GM18951 (cell line): ENCODE data around the gene TAS1R2.

Experiments
- POLR2A ChIP-seq: IDR thresholded peaks from 4 replicates; pipeline ENCODE4 v1.6.1; 2011; ENCODE audit warnings: mild to moderate bottlenecking; ENCODE audit not compliant: insufficient read length, insufficient read depth; ENCODE audit errors: extremely low read depth
- in situ Hi-C: fragments of 300-500 bp; cut with MboI; formaldehyde crosslinking; loops from one replicate; pipeline ENCODE4 v1.12.0; 2022; ENCODE audit warnings: low sequenced_read_pairs, mixed read lengths, inconsistent platforms; ENCODE audit not compliant: unreplicated experiment

The TAS1R2 gene

GRCh38 chr1:18881164-18881563, 21.7 kb upstream of the TAS1R2 start:
- in situ Hi-C loops = no loop called here
- no peak for TF ChIP-seq POLR2A

- in situ Hi-C loops = no loop called here
- no peak for TF ChIP-seq POLR2A
Measured at GRCh38 chr1:18880585-18880984, 21.1 kb upstream of the TAS1R2 start.

GRCh38 chr1:18879791-18880309, 20.4 kb upstream of the TAS1R2 start:
- in situ Hi-C loops = no loop called here
- TF ChIP-seq POLR2A = no peak

DNA sequence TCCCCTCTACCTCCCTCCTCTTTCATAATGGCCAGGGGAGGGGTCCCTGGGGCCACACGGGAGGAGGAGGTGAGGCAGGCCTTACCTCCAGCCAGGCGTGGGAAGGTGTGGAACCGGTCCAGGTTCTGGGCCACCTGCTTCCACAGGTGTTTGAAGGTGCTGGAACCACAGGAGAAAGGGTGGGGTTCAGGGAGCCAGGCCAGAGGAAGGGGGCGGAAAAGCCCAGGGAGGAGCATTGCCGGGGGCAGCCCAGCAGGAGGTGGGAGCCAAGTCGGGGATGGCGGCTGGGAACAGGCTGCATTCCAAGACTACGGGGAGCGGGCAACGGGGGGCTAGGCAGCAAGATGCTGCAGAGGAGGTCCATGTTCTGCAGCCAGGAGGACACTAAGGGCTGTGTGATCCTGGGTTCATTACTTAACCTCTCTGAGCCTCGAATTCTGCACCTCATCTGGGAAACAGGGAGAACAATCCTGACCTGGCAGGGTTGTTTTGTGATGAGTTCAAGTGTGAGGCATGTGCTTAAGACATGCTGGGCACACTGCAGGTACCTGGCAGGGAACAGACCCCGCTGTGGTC, 19.8 kb upstream of the TAS1R2 start:
- in situ Hi-C loops = no loop called here

DNA sequence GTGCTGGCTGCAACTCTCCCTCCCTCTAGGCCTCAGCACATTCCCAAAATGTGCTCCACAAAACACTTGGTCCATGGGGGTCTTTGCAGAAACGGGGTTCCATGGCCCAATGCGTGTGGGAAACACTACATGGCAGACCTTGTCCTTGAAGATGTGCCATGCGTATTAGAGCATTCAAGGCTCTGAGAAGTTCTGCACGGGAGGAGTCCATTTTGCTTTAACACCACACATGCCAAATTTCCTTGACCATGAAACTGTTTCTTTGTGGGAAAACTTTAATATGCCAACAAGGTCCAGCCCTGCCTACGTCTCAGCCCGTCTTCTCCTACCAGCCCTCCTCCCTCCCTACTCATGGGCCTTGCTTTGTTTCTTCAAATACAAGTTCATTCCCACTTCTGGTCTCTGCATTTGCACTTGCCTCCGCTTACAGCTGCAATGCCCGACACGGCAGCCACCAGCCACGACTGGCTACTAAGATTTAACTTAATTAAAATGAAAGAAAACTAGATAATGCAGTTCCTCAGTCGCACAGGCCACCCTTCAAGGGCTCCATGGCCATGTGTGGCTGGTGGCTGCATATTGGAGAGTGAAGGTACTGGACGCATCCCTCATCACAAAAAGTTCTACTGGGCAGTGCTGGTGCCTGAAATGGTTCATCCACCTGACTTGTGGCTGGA, 19.2 kb upstream of the TAS1R2 start:
- in situ Hi-C loops = no loop called here
- TF ChIP-seq POLR2A = no peak

More for the DNA sequence above, 19.8 kb upstream of the TAS1R2 start:
- no peak for TF ChIP-seq POLR2A

GRCh38 chr1:18877282-18877681, 17.8 kb upstream of the TAS1R2 start:
- in situ Hi-C loops = no loop called here
- TF ChIP-seq POLR2A = no peak

DNA sequence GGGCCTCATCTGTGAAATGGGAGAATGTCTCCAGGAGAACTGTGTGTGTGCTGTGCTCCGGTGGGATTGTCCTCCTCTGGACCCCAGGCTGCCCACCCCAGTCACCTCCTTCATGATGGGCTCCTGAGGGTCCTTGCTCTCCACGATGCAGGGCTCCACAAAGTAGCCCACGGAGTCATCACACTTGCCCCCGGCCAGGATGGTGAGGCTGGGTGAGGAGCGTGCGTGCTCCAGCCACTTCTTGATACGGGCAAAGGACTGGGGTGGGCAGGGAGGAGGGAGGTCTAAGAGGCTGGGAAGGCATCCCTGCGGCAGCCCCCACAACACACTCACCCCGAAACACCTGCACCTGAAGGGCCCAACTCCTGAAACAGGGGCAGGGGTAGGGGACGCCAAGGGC, 16.8 kb upstream of the TAS1R2 start:
- TF ChIP-seq POLR2A = no peak
- in situ Hi-C loops = no loop called here

GRCh38 chr1:18875796-18876128, 16.3 kb upstream of the TAS1R2 start:
- in situ Hi-C loops = no loop called here
- TF ChIP-seq POLR2A = no peak

GRCh38 chr1:18875107-18875795, 15.8 kb upstream of the TAS1R2 start:
- in situ Hi-C loops = no loop called here

DNA sequence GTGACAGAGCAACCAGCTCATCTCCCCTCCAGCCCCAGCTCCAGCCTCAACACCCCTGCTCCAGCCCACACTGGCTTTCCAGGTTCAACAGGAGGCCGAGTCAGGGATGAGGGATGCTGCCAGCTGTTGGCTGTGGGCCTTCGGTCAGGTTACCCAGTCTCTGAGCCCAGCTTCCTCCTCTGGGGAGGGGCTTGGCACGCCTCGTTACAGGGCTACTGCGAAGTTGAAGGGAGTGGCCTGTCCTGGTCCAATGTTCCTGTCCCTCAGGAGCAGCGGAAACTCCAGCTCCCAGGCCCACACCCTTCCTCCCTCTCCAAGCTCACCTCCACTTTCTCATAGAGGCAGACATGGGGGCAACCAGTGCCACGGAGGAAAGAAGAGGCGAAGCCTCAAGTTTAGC, 15.1 kb upstream of the TAS1R2 start:
- no peak for TF ChIP-seq POLR2A
- in situ Hi-C loops = no loop called here

More at GRCh38 chr1:18875107-18875795, 15.8 kb upstream of the TAS1R2 start:
- TF ChIP-seq POLR2A = no peak

DNA sequence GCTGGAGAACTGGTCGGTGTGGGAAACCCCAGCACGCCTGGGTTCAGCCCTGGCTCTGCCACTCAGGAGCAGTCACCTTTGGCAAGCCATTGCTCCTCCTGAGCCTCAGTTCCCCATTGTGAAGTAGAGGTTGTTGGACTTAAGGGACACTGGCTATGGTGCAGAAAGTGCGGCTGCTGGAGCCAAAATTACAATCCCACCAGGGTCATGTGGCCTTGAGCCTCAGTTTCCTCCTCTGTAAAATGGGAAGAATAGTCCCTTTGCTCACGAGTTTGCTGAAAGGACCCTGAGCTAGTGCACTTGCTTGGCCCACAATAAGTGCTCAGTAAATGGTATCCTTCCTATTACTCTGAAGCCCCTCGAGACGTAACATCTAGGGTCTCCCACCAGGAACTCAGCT, 14.6 kb upstream of the TAS1R2 start:
- TF ChIP-seq POLR2A = no peak

DNA sequence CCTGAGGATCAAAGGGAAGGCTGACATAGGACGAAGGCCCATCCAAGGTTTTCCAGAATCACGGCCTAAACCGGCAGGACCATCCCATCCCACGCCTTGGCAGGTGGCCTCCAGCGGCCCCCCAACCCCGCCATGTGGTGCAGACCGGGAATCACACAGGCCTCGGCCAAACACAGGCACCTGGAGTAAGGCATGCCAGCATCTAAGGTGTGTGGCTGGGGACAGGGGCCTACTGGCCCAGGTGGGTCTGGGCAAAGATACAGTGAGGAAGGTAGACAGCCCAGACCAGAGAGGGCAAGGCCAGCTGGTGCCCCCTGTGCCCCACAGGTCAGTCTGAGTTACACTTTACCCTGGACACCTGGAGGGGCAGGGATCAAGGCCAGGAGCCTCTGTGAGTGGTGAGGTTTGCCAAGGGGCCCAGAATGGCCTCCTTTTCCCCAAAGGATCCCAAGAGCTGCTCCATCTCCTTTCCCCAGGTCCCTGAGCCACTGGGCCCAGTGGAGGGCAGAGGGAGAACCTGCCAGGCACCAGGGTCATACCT, 12.7 kb upstream of the TAS1R2 start:
- in situ Hi-C loops = no loop called here
- TF ChIP-seq POLR2A = no peak

More for the DNA sequence above, 14.6 kb upstream of the TAS1R2 start:
- in situ Hi-C loops = no loop called here

DNA sequence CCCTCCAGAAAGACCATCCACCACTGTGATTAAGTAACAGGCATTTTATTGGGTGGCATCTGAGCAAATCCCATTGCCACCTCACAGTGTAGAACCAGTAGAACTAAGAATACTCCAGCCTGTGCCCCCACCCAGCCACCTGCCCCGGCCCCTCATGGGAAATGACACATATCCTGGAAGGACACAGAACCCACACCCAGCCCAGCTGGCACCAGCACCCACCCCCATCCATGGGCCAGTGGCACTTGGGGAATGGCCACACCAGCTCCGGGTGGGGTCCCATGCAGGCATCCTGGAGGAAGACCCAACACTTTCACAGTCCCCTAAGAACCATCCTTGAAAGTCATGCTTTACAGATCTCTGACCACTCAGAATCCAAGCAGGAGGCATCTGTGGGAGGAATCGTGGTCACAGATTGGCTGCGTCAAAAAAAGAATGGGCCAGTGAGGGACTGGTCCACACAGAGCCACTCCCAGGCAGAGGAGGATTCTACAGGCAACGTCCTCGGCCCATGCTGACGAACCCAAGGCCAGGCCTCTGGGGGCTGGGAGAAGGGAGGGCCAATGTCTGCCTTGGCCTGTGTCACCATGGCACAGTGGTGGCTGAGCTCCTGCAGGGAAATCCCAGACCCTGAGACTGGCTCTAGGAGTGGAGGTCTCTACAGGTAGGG, 12.1 kb upstream of the TAS1R2 start:
- in situ Hi-C loops = no loop called here
- no peak for TF ChIP-seq POLR2A
